ENCODE measurements around the gene CENPE. TPM values are rescaled to one million over a fixed set of nuclear protein-coding genes. Genes with fewer than 3 reads are reported as not detected.
"Not testable (repeated sequence)": the region's sequence is repeated elsewhere in the genome, so short reads cannot be mapped to it uniquely, and the experiment has no call there.

Gene CENPE
- total and polyA plus RNA-seq, 8 donors: 0.04 to 2.7 (median 0.39) TPM

DNA sequence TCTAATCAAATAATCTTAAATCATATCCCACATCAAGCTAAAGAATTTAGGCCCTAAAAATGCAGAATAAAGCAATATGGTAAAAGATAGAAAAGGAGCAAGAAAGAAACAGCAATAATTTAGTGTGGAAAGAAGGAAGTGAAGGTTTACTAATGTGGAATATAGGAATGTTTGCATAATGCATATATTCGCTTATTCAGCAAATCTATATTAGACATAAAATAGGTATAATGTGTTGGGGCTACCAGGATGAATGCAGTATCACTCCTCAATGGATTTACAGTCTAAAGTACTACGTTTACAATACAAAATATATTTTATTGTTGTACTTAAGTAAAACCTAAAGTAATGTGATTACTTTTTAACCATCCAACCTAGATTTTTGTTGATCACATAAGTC lies 4.7 kb downstream of the CENPE start:
- intact Hi-C loops (cut with DNase I): no loop called here
- no peak overlapping the region for H3K27ac ChIP-seq
- ATAC-seq: no peak
- no peaks in the 10 kb centered on the region for H3K9me3 ChIP-seq
- no peak for FAIRE-seq
- no peaks in the 10 kb centered on the region for H3K27me3 ChIP-seq
- no peak overlapping the region for H3K4me3 ChIP-seq
- H3K36me3 ChIP-seq: no peaks in the 10 kb centered on the region
- no peaks in the 10 kb centered on the region for H3K4me1 ChIP-seq
- WGBS, 2 donors: 69 to 83% methylated on average over 2 of the region's 2 CpGs
- TF ChIP-seq, protein P1, sequence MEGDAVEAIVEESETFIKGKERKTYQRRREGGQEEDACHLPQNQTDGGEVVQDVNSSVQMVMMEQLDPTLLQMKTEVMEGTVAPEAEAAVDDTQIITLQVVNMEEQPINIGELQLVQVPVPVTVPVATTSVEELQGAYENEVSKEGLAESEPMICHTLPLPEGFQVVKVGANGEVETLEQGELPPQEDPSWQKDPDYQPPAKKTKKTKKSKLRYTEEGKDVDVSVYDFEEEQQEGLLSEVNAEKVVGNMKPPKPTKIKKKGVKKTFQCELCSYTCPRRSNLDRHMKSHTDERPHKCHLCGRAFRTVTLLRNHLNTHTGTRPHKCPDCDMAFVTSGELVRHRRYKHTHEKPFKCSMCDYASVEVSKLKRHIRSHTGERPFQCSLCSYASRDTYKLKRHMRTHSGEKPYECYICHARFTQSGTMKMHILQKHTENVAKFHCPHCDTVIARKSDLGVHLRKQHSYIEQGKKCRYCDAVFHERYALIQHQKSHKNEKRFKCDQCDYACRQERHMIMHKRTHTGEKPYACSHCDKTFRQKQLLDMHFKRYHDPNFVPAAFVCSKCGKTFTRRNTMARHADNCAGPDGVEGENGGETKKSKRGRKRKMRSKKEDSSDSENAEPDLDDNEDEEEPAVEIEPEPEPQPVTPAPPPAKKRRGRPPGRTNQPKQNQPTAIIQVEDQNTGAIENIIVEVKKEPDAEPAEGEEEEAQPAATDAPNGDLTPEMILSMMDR (IDR thresholded peaks at IDR 0.05): no peak
- DNase-seq: no peak

DNA sequence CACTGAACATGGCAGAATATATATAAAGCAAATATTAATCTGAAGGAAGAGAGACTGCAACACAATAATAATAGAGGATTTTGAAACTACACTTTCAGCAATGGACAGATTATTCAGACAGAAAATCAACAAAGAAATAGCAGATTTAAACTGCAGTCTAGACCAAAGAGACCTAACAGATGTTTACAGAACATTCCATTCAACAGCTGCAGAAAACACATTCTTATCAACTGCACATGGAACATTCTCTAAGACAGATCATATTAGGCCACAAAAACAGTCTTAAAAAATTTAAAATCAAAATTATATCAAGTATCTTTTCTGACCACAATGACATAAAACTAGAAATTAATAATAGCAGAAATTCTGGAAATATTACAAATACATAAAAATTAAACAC lies 27.1 kb downstream of the CENPE start:
- ATAC-seq (no peak), DNase-seq (no peak), FAIRE-seq (no peak)
- intact Hi-C loops (cut with DNase I): no loop called here
- TF ChIP-seq, protein P1 (IDR thresholded peaks at IDR 0.05): no peak
- Histone ChIP-seq H3K4me3 (no peak overlapping the region), H3K4me1 (no peaks in the 10 kb centered on the region), H3K9me3 (no peaks in the 10 kb centered on the region), H3K36me3 (no peaks in the 10 kb centered on the region), H3K27me3 (no peaks in the 10 kb centered on the region), H3K27ac (no peak overlapping the region)

DNA sequence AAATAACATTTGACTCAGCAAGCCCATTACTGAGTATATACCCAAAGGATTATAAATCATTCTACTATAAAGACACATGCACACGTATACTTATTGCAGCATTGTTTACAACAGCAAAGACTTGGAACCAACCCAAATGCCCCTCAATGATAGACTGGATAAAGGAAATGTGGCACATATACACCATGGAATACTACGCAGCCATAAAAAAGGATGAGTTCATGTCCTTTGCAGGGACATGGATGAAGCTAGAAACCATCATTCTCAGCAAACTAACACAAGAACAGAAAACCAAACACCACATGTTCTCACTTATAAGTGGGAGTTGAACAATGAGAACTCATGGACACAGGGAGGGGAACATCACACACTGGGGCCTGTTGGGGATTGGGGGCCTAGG lies 28.4 kb downstream of the CENPE start:
- FAIRE-seq; DNase-seq; H3K36me3 ChIP-seq; ATAC-seq; H3K4me1 ChIP-seq; H3K9me3 ChIP-seq; H3K27ac ChIP-seq; H3K27me3 ChIP-seq; H3K4me3 ChIP-seq; intact Hi-C loops (cut with DNase I): not testable (repeated sequence)
- 96% methylated on average over 2 of the region's 2 CpGs for WGBS, 2 donors

DNA sequence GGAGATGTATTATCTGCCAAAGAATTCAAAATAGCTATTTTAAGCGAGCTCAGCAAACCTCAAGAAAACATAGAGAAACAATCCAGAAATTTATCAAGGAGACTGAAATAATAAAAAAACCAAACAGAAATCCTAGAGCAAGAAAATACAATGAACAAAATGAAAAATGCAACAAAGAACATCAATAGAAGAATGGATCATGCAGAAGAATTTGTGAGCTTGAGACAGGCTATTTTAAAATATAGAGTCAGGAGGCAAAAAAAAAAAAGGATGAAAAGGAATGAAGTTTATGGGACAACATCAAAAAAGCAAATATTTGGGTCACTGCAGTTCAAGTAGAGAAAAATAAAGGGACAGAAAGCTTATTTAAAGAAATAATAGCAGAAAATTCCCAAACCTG lies 29.1 kb downstream of the CENPE start:
- 91 to 94% methylated on average over 1 of the region's 1 CpG for WGBS, 2 donors
- Histone ChIP-seq H3K27ac (no peak overlapping the region), H3K27me3 (no peaks in the 10 kb centered on the region), H3K9me3 (no peaks in the 10 kb centered on the region), H3K4me3 (no peak overlapping the region), H3K36me3 (no peaks in the 10 kb centered on the region), H3K4me1 (no peaks in the 10 kb centered on the region)
- ATAC-seq (no peak), FAIRE-seq (no peak), DNase-seq (no peak)
- TF ChIP-seq, protein P1 (IDR thresholded peaks at IDR 0.05): no peak
- intact Hi-C loops (cut with DNase I): no loop called here

DNA sequence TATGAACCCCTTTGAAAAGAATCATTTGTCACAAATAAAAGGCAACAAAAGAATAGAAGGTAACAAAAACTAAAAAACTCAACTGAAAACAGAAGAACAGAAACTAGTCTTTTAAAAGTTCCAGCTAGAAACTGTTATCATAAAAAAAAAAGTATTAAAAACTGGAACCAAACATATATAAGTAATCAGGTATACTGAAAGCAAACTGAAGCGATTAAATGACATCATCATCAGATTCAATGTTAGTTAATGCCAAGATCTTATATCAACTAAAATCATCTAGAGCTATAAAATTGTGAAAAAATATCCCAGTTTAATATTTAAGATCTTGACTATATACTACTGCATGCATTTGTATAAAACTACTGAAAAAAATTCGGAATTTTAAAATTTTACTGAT lies 36.0 kb downstream of the CENPE start:
- H3K27ac ChIP-seq: no peak overlapping the region
- H3K4me1 ChIP-seq: no peaks in the 10 kb centered on the region
- H3K27me3 ChIP-seq: no peaks in the 10 kb centered on the region
- no peak overlapping the region for H3K4me3 ChIP-seq
- 84 to 96% methylated on average over 2 of the region's 2 CpGs for WGBS, 2 donors
- DNase-seq (no peak), ATAC-seq (no peak), FAIRE-seq (no peak)
- no peaks in the 10 kb centered on the region for H3K9me3 ChIP-seq
- TF ChIP-seq, protein P1 (IDR thresholded peaks at IDR 0.05): no peak
- intact Hi-C loops (cut with DNase I): no loop called here
- no peaks in the 10 kb centered on the region for H3K36me3 ChIP-seq

DNA sequence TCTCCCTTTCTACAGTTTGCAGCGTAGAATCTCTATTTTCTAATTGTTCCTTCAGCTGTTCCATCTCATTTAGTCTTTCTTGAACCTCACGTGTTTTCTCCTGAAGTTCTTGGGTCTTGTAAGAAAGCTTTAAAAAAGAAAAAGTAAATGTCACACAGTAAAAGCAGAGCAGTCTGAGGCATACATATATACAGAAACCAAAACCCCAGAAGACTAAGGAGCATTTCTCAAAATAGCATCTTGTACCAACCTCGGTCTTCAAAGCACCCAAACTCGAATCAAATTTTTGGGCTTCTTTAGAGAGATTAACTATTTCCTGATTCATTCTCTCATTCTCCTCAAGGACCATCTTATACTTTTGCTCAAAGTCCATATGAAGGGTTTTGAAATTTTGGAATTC lies 39.4 kb downstream of the CENPE start:
- no peaks in the 10 kb centered on the region for H3K27me3 ChIP-seq
- H3K27ac ChIP-seq: no peak overlapping the region
- no peak overlapping the region for H3K4me3 ChIP-seq
- H3K36me3 ChIP-seq: no peaks in the 10 kb centered on the region
- FAIRE-seq: no peak
- H3K4me1 ChIP-seq: no peaks in the 10 kb centered on the region
- intact Hi-C loops (cut with DNase I): no loop called here
- DNase-seq: no peak
- 86 to 87% methylated on average over 4 of the region's 4 CpGs for WGBS, 2 donors
- TF ChIP-seq, protein P1 (IDR thresholded peaks at IDR 0.05): no peak
- no peak for ATAC-seq
- no peaks in the 10 kb centered on the region for H3K9me3 ChIP-seq
